CD4-positive, CD25-positive, alpha-beta regulatory T cell (primary cell): ENCODE results near the gene BMP7. TPM values are rescaled to one million over a fixed set of nuclear protein-coding genes. Genes with fewer than 3 reads are reported as not detected.
"Not testable (repeated sequence)": the region's sequence is repeated elsewhere in the genome, so short reads cannot be mapped to it uniquely, and the experiment has no call there.

Experiments
- ATAC-seq, 2 donors: fragments of 150-1000 bp; cut with Tn5 transposase; one replicate each; pipeline ENCODE4 v1.10.0; 2021; ENCODE audit warnings: low read depth in 2 of 2, moderate number of reproducible peaks in 2 of 2, moderate library complexity in 1 of 2
- DNase-seq, 3 donors: peaks; one replicate each; pipeline versions ENCODE4 v3.0.0 to v3.0.0-alpha.2; 2012 to 2022; ENCODE audit warnings: mixed read lengths in 1 of 3
- H3K27ac ChIP-seq: one replicate; pipeline ENCODE4 v1.7.0; 2013; ENCODE audit warnings: mild to moderate bottlenecking, low read length; ENCODE audit not compliant: insufficient read depth, poor library complexity, severe bottlenecking
- H3K27me3 ChIP-seq: one replicate; pipeline ENCODE4 v1.7.0; 2013; ENCODE audit warnings: low read length; ENCODE audit not compliant: control insufficient read depth, insufficient read depth
- H3K36me3 ChIP-seq: one replicate; pipeline ENCODE4 v1.7.0; 2013; ENCODE audit warnings: mild to moderate bottlenecking, low read length, moderate library complexity; ENCODE audit not compliant: control insufficient read depth, insufficient read depth
- H3K4me1 ChIP-seq: 2 replicates; pipeline ENCODE4 v1.7.0; 2013; ENCODE audit warnings: mild to moderate bottlenecking, low read length; ENCODE audit not compliant: insufficient read depth, control insufficient read depth, poor library complexity, severe bottlenecking
- H3K4me3 ChIP-seq: one replicate; pipeline ENCODE4 v1.7.0; 2013; ENCODE audit warnings: low read depth, mild to moderate bottlenecking, low read length, moderate library complexity
- H3K9me3 ChIP-seq, 2 experiments: 1 replicate in 1 of 2; 2 replicates in 1 of 2; pipeline ENCODE4 v1.7.0; 2013; ENCODE audit warnings: low read length in 2 of 2, mild to moderate bottlenecking in 1 of 2, moderate library complexity in 1 of 2; ENCODE audit not compliant: control insufficient read depth in 2 of 2
- H3K27ac Mint-ChIP-seq, 3 donors: one replicate each; pipeline ENCODE4 v1.8.0; 2020 to 2022; ENCODE audit warnings: mild to moderate bottlenecking in 3 of 3, mixed read lengths in 3 of 3, moderate library complexity in 2 of 3
- H3K27me3 Mint-ChIP-seq: one replicate; pipeline ENCODE4 v1.8.0; 2022; ENCODE audit warnings: mild to moderate bottlenecking, mixed read lengths
- H3K36me3 Mint-ChIP-seq: one replicate; pipeline ENCODE4 v1.8.0; 2020; ENCODE audit warnings: mixed read lengths
- H3K4me1 Mint-ChIP-seq, 4 donors: one replicate each; pipeline ENCODE4 v1.8.0; 2020 to 2022; ENCODE audit warnings: mixed read lengths in 4 of 4, mild to moderate bottlenecking in 1 of 4
- H3K4me3 Mint-ChIP-seq, 4 donors: one replicate each; pipeline ENCODE4 v1.8.0; 2020 to 2022; ENCODE audit warnings: mild to moderate bottlenecking in 4 of 4, mixed read lengths in 4 of 4, moderate library complexity in 3 of 4
- H3K9me3 Mint-ChIP-seq, 7 donors: one replicate each; pipeline ENCODE4 v1.8.0; 2020 to 2022; ENCODE audit warnings: mixed read lengths in 7 of 7, mild to moderate bottlenecking in 3 of 7, moderate library complexity in 2 of 7
- polyA plus RNA-seq, 4 donors: library from polyadenylated mRNA; unstranded; fragments of 300-500 nt; fragmentation: Illumina TruSeq; gene quantifications; one replicate each; pipeline ENCODE4 v1.2.3, GENCODE V29; 2021
- total RNA-seq: library from RNA; stranded (reverse); gene quantifications from one replicate; pipeline ENCODE4 v1.2.3, GENCODE V29; 2022

Gene BMP7
- total and polyA plus RNA-seq, 5 donors from 2014 or later: not detected

- no peaks in the 10 kb centered on the region for H3K36me3 Mint-ChIP-seq
- no peaks in the 10 kb centered on the region for H3K4me1 ChIP-seq
- peaks cover 9% of the 10 kb centered on the region for H3K27me3 Mint-ChIP-seq
- no peak for ATAC-seq
- no peaks in the 10 kb centered on the region for H3K9me3 ChIP-seq
- H3K4me1 Mint-ChIP-seq: no peaks in the 10 kb centered on the region
- H3K4me3 ChIP-seq: no peak overlapping the region
- DNase-seq: no peak
- no peak overlapping the region for H3K27ac ChIP-seq
- peaks cover 0 to 2% (median 0%) of the 10 kb centered on the region in 7 donors for H3K9me3 Mint-ChIP-seq
- no peaks in the 10 kb centered on the region for H3K27me3 ChIP-seq
- H3K27ac Mint-ChIP-seq: no peak overlapping the region
- H3K4me3 Mint-ChIP-seq: no peak overlapping the region
- no peaks in the 10 kb centered on the region for H3K36me3 ChIP-seq
Observed at GRCh38 chr20:57244221-57244585, 22.2 kb downstream of the BMP7 start.

- Histone ChIP-seq H3K27ac (no peak overlapping the region), H3K27me3 (no peaks in the 10 kb centered on the region), H3K9me3 (no peaks in the 10 kb centered on the region), H3K36me3 (no peaks in the 10 kb centered on the region), H3K4me1 (no peaks in the 10 kb centered on the region), H3K4me3 (no peak overlapping the region)
- DNase-seq (no peak), ATAC-seq (no peak)
- peaks cover 0 to 2% (median 0%) of the 10 kb centered on the region in 7 donors for H3K9me3 Mint-ChIP-seq
- no peaks in the 10 kb centered on the region for H3K4me1 Mint-ChIP-seq
- no peak overlapping the region for H3K4me3 Mint-ChIP-seq
- peaks cover 9% of the 10 kb centered on the region for H3K27me3 Mint-ChIP-seq
- H3K27ac Mint-ChIP-seq: no peak overlapping the region
- no peaks in the 10 kb centered on the region for H3K36me3 Mint-ChIP-seq
Observed at GRCh38 chr20:57243480-57244220, 22.8 kb downstream of the BMP7 start.

GRCh38 chr20:57242414-57242813 lies 24.0 kb downstream of the BMP7 start:
- Histone ChIP-seq H3K4me1 (no peaks in the 10 kb centered on the region), H3K27me3 (no peaks in the 10 kb centered on the region), H3K27ac (no peak overlapping the region), H3K9me3 (no peaks in the 10 kb centered on the region), H3K4me3 (no peak overlapping the region), H3K36me3 (no peaks in the 10 kb centered on the region)
- no peak for ATAC-seq
- Mint-ChIP-seq H3K4me3 (no peak overlapping the region), H3K27me3 (peaks cover 6% of the 10 kb centered on the region), H3K27ac (no peak overlapping the region), H3K36me3 (no peaks in the 10 kb centered on the region), H3K9me3 (no peaks in the 10 kb centered on the region), H3K4me1 (no peaks in the 10 kb centered on the region)
- no peak for DNase-seq

GRCh38 chr20:57241363-57241991 lies 25.0 kb downstream of the BMP7 start:
- Histone ChIP-seq H3K27me3 (no peaks in the 10 kb centered on the region), H3K4me3 (no peak overlapping the region), H3K9me3 (no peaks in the 10 kb centered on the region), H3K36me3 (no peaks in the 10 kb centered on the region), H3K27ac (no peak overlapping the region), H3K4me1 (no peaks in the 10 kb centered on the region)
- Mint-ChIP-seq H3K27me3 (peaks cover 6% of the 10 kb centered on the region), H3K4me1 (no peaks in the 10 kb centered on the region), H3K4me3 (no peak overlapping the region), H3K9me3 (no peaks in the 10 kb centered on the region), H3K36me3 (no peaks in the 10 kb centered on the region), H3K27ac (no peak overlapping the region)
- no peak for DNase-seq
- no peak for ATAC-seq

- H3K4me3 ChIP-seq: no peak overlapping the region
- Mint-ChIP-seq H3K4me1 (no peaks in the 10 kb centered on the region), H3K36me3 (no peaks in the 10 kb centered on the region), H3K4me3 (no peak overlapping the region), H3K9me3 (no peaks in the 10 kb centered on the region), H3K27ac (no peak overlapping the region), H3K27me3 (peaks cover 13% of the 10 kb centered on the region)
- no peaks in the 10 kb centered on the region for H3K36me3 ChIP-seq
- DNase-seq: no peak
- no peak for ATAC-seq
- H3K4me1 ChIP-seq: no peaks in the 10 kb centered on the region
- H3K27ac ChIP-seq: no peak overlapping the region
- H3K9me3 ChIP-seq: no peaks in the 10 kb centered on the region
- H3K27me3 ChIP-seq: peaks cover 3% of the 10 kb centered on the region
Observed at GRCh38 chr20:57240581-57241362, 25.7 kb downstream of the BMP7 start.

- not testable (repeated sequence) for H3K4me1 Mint-ChIP-seq, H3K4me3 Mint-ChIP-seq, H3K4me3 ChIP-seq, H3K4me1 ChIP-seq, H3K27ac Mint-ChIP-seq, H3K27ac ChIP-seq, DNase-seq, H3K9me3 ChIP-seq, ATAC-seq, H3K9me3 Mint-ChIP-seq, H3K36me3 Mint-ChIP-seq, H3K27me3 ChIP-seq, H3K36me3 ChIP-seq
- H3K27me3 Mint-ChIP-seq: peaks cover 15% of the 10 kb centered on the region
Observed at GRCh38 chr20:57239725-57240124, 26.7 kb downstream of the BMP7 start.

- not testable (repeated sequence) for H3K4me1 ChIP-seq, H3K4me3 Mint-ChIP-seq, H3K36me3 ChIP-seq, H3K27ac ChIP-seq, H3K36me3 Mint-ChIP-seq, H3K9me3 Mint-ChIP-seq, H3K4me3 ChIP-seq, H3K27me3 ChIP-seq, ATAC-seq, DNase-seq, H3K9me3 ChIP-seq, H3K4me1 Mint-ChIP-seq, H3K27ac Mint-ChIP-seq
- peaks cover 15% of the 10 kb centered on the region for H3K27me3 Mint-ChIP-seq
Observed at GRCh38 chr20:57239324-57239723, 27.1 kb downstream of the BMP7 start.
